GM19372 (cell line): ENCODE measurements around the gene SLC1A2.

Experiments
- ATAC-seq: cut with Tn5 transposase; IDR thresholded peaks from one replicate; pipeline ENCODE4 v1.9.1; 2021; ENCODE audit warnings: mild to moderate bottlenecking, low read depth, moderate library complexity; ENCODE audit not compliant: unreplicated experiment

The SLC1A2 gene

GRCh38 chr11:35280727-35281126 is 138.6 kb downstream of the SLC1A2 start:
- ATAC-seq, result no peak

GRCh38 chr11:35277827-35278226 is 141.5 kb downstream of the SLC1A2 start:
- no peak for ATAC-seq

- ATAC-seq, result no peak
Measured at GRCh38 chr11:35276396-35277145, 142.8 kb downstream of the SLC1A2 start.

- no peak for ATAC-seq
Measured at GRCh38 chr11:35275786-35276170, 143.6 kb downstream of the SLC1A2 start.

- no peak for ATAC-seq
Measured at GRCh38 chr11:35274909-35275785, 144.2 kb downstream of the SLC1A2 start.

GRCh38 chr11:35272391-35272902 is 146.9 kb downstream of the SLC1A2 start:
- peak; percentile 88 for ATAC-seq

- no peak for ATAC-seq
Measured at GRCh38 chr11:35271031-35271430, 148.3 kb downstream of the SLC1A2 start.

- ATAC-seq, result no peak
Measured at GRCh38 chr11:35270342-35270741, 149.0 kb downstream of the SLC1A2 start.

GRCh38 chr11:35267504-35267903 is 151.9 kb downstream of the SLC1A2 start:
- ATAC-seq, result no peak

GRCh38 chr11:35265755-35266454 is 153.5 kb downstream of the SLC1A2 start:
- no peak for ATAC-seq

GRCh38 chr11:35262735-35263134 is 156.6 kb downstream of the SLC1A2 start:
- no peak for ATAC-seq

- no peak for ATAC-seq
Measured at GRCh38 chr11:35262056-35262455, 157.3 kb downstream of the SLC1A2 start.

- ATAC-seq, result no peak
Measured at GRCh38 chr11:35261197-35261596, 158.2 kb downstream of the SLC1A2 start.

- no peak for ATAC-seq
Measured at GRCh38 chr11:35260342-35260985, 158.9 kb downstream of the SLC1A2 start.

- no peak for ATAC-seq
Measured at GRCh38 chr11:35259529-35259928, 159.8 kb downstream of the SLC1A2 start.

- peak; percentile 100 for ATAC-seq
Measured at GRCh38 chr11:35257281-35257680, 162.1 kb downstream of the SLC1A2 start.

GRCh38 chr11:35256296-35256695 is 163.1 kb downstream of the SLC1A2 start:
- ATAC-seq, result no peak

- no peak for ATAC-seq
Measured at GRCh38 chr11:35255514-35255913, 163.8 kb downstream of the SLC1A2 start.

- no peak for ATAC-seq
Measured at GRCh38 chr11:35253237-35253636, 166.1 kb downstream of the SLC1A2 start.

- ATAC-seq, result no peak
Measured at GRCh38 chr11:35250621-35251020, 168.7 kb downstream of the SLC1A2 start.
